CD4-positive, CD25-positive, alpha-beta regulatory T cell (primary cell): Measurements from ENCODE around the gene ARHGAP8. TPM values are rescaled to one million over a fixed set of nuclear protein-coding genes. Genes with fewer than 3 reads are reported as not detected.

ENCODE experiments used
- ATAC-seq, 2 donors: fragments of 150-1000 bp; cut with Tn5 transposase; one replicate each; pipeline ENCODE4 v1.10.0; 2021; ENCODE audit warnings: low read depth in 2 of 2, moderate number of reproducible peaks in 2 of 2, moderate library complexity in 1 of 2
- DNase-seq, 3 donors: peaks; one replicate each; pipeline versions ENCODE4 v3.0.0 to v3.0.0-alpha.2; 2012 to 2022; ENCODE audit warnings: mixed read lengths in 1 of 3
- H3K27ac ChIP-seq: one replicate; pipeline ENCODE4 v1.7.0; 2013; ENCODE audit warnings: mild to moderate bottlenecking, low read length; ENCODE audit not compliant: insufficient read depth, poor library complexity, severe bottlenecking
- H3K27me3 ChIP-seq: one replicate; pipeline ENCODE4 v1.7.0; 2013; ENCODE audit warnings: low read length; ENCODE audit not compliant: control insufficient read depth, insufficient read depth
- H3K36me3 ChIP-seq: one replicate; pipeline ENCODE4 v1.7.0; 2013; ENCODE audit warnings: mild to moderate bottlenecking, low read length, moderate library complexity; ENCODE audit not compliant: control insufficient read depth, insufficient read depth
- H3K4me1 ChIP-seq: 2 replicates; pipeline ENCODE4 v1.7.0; 2013; ENCODE audit warnings: mild to moderate bottlenecking, low read length; ENCODE audit not compliant: insufficient read depth, control insufficient read depth, poor library complexity, severe bottlenecking
- H3K4me3 ChIP-seq: one replicate; pipeline ENCODE4 v1.7.0; 2013; ENCODE audit warnings: low read depth, mild to moderate bottlenecking, low read length, moderate library complexity
- H3K9me3 ChIP-seq, 2 experiments: 1 replicate in 1 of 2; 2 replicates in 1 of 2; pipeline ENCODE4 v1.7.0; 2013; ENCODE audit warnings: low read length in 2 of 2, mild to moderate bottlenecking in 1 of 2, moderate library complexity in 1 of 2; ENCODE audit not compliant: control insufficient read depth in 2 of 2
- H3K27ac Mint-ChIP-seq, 3 donors: one replicate each; pipeline ENCODE4 v1.8.0; 2020 to 2022; ENCODE audit warnings: mild to moderate bottlenecking in 3 of 3, mixed read lengths in 3 of 3, moderate library complexity in 2 of 3
- H3K27me3 Mint-ChIP-seq: one replicate; pipeline ENCODE4 v1.8.0; 2022; ENCODE audit warnings: mild to moderate bottlenecking, mixed read lengths
- H3K36me3 Mint-ChIP-seq: one replicate; pipeline ENCODE4 v1.8.0; 2020; ENCODE audit warnings: mixed read lengths
- H3K4me1 Mint-ChIP-seq, 4 donors: one replicate each; pipeline ENCODE4 v1.8.0; 2020 to 2022; ENCODE audit warnings: mixed read lengths in 4 of 4, mild to moderate bottlenecking in 1 of 4
- H3K4me3 Mint-ChIP-seq, 4 donors: one replicate each; pipeline ENCODE4 v1.8.0; 2020 to 2022; ENCODE audit warnings: mild to moderate bottlenecking in 4 of 4, mixed read lengths in 4 of 4, moderate library complexity in 3 of 4
- H3K9me3 Mint-ChIP-seq, 7 donors: one replicate each; pipeline ENCODE4 v1.8.0; 2020 to 2022; ENCODE audit warnings: mixed read lengths in 7 of 7, mild to moderate bottlenecking in 3 of 7, moderate library complexity in 2 of 7
- polyA plus RNA-seq, 4 donors: library from polyadenylated mRNA; unstranded; fragments of 300-500 nt; fragmentation: Illumina TruSeq; gene quantifications; one replicate each; pipeline ENCODE4 v1.2.3, GENCODE V29; 2021
- total RNA-seq: library from RNA; stranded (reverse); gene quantifications from one replicate; pipeline ENCODE4 v1.2.3, GENCODE V29; 2022

Gene ARHGAP8
- total and polyA plus RNA-seq, 5 donors from 2014 or later = 0.18 to 2.6 (median 0.51) TPM; not detected in 1

GRCh38 chr22:44823396-44823795 lies 71.0 kb downstream of the ARHGAP8 start:
- H3K36me3 Mint-ChIP-seq = no peaks in the 10 kb centered on the region
- H3K36me3 ChIP-seq = no peaks in the 10 kb centered on the region
- H3K4me3 Mint-ChIP-seq = no peak overlapping the region
- ATAC-seq (no peak), DNase-seq (no peak)
- H3K27me3 Mint-ChIP-seq = peaks cover 4% of the 10 kb centered on the region
- H3K9me3 Mint-ChIP-seq = peaks cover 0 to 2% (median 0%) of the 10 kb centered on the region in 7 donors
- no peak overlapping the region for H3K27ac ChIP-seq
- peaks cover 0 to 3% (median 0%) of the 10 kb centered on the region in 4 donors for H3K4me1 Mint-ChIP-seq
- H3K27me3 ChIP-seq = no peaks in the 10 kb centered on the region
- H3K27ac Mint-ChIP-seq = no peak overlapping the region
- H3K4me3 ChIP-seq = no peak overlapping the region
- no peaks in the 10 kb centered on the region for H3K9me3 ChIP-seq
- H3K4me1 ChIP-seq = peaks cover 4% of the 10 kb centered on the region

- Mint-ChIP-seq H3K9me3 (peaks cover 0 to 2% (median 0%) of the 10 kb centered on the region in 7 donors), H3K27ac (no peak overlapping the region), H3K27me3 (peaks cover 4% of the 10 kb centered on the region), H3K4me1 (peaks cover 0 to 3% (median 0%) of the 10 kb centered on the region in 4 donors), H3K36me3 (no peaks in the 10 kb centered on the region), H3K4me3 (no peak overlapping the region)
- no peak for ATAC-seq
- Histone ChIP-seq H3K36me3 (no peaks in the 10 kb centered on the region), H3K27me3 (no peaks in the 10 kb centered on the region), H3K4me3 (no peak overlapping the region), H3K4me1 (peaks cover 4% of the 10 kb centered on the region), H3K27ac (no peak overlapping the region), H3K9me3 (no peaks in the 10 kb centered on the region)
- no peak for DNase-seq
Measured at GRCh38 chr22:44823806-44824205, 71.4 kb downstream of the ARHGAP8 start.

DNA sequence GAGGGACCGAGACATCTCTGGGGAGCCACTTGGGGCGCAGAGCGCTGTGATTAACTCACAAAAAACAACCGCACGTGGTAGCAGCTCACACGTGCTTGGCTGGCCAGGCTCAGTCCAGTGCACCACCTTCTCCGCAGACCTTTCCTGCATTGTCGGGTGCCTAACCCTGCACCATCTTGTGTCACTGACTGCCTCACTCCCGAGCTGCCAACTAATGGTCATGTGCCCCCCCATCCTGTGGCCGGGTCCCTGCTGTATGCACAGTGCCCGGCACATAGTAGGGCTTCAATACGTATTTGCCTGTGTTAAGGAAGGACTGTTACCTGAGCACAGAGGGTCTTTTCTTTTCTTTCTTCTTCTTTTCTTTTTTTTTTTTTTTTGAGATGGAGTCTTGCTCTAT lies 71.9 kb downstream of the ARHGAP8 start:
- H3K27ac ChIP-seq = no peak overlapping the region
- Mint-ChIP-seq H3K9me3 (peaks cover 0 to 2% (median 0%) of the 10 kb centered on the region in 7 donors), H3K4me1 (peaks cover 0 to 3% (median 0%) of the 10 kb centered on the region in 4 donors), H3K27ac (no peak overlapping the region), H3K36me3 (no peaks in the 10 kb centered on the region), H3K27me3 (peaks cover 4% of the 10 kb centered on the region), H3K4me3 (no peak overlapping the region)
- no peaks in the 10 kb centered on the region for H3K36me3 ChIP-seq
- no peak for DNase-seq
- no peak overlapping the region for H3K4me3 ChIP-seq
- no peak for ATAC-seq
- no peaks in the 10 kb centered on the region for H3K9me3 ChIP-seq
- no peaks in the 10 kb centered on the region for H3K27me3 ChIP-seq
- peaks cover 4% of the 10 kb centered on the region for H3K4me1 ChIP-seq

GRCh38 chr22:44825310-44826150 lies 73.2 kb downstream of the ARHGAP8 start:
- Mint-ChIP-seq H3K27me3 (peaks cover 3% of the 10 kb centered on the region), H3K4me3 (no peak overlapping the region), H3K27ac (no peak overlapping the region), H3K9me3 (peaks cover 0 to 2% (median 0%) of the 10 kb centered on the region in 7 donors), H3K36me3 (no peaks in the 10 kb centered on the region), H3K4me1 (peaks cover 0 to 3% (median 0%) of the 10 kb centered on the region in 4 donors)
- peak in 1 of 2 donors; percentile 15 for ATAC-seq
- no peaks in the 10 kb centered on the region for H3K36me3 ChIP-seq
- H3K27ac ChIP-seq = no peak overlapping the region
- H3K27me3 ChIP-seq = no peaks in the 10 kb centered on the region
- no peak for DNase-seq
- no peak overlapping the region for H3K4me3 ChIP-seq
- H3K9me3 ChIP-seq = no peaks in the 10 kb centered on the region
- peaks cover 3% of the 10 kb centered on the region for H3K4me1 ChIP-seq

- Histone ChIP-seq H3K27ac (no peak overlapping the region), H3K4me3 (no peak overlapping the region), H3K9me3 (no peaks in the 10 kb centered on the region), H3K36me3 (no peaks in the 10 kb centered on the region), H3K27me3 (no peaks in the 10 kb centered on the region), H3K4me1 (no peaks in the 10 kb centered on the region)
- DNase-seq = no peak
- Mint-ChIP-seq H3K9me3 (peaks cover 0 to 2% (median 0%) of the 10 kb centered on the region in 7 donors), H3K36me3 (no peaks in the 10 kb centered on the region), H3K4me1 (no peaks in the 10 kb centered on the region), H3K27me3 (peaks cover 7% of the 10 kb centered on the region), H3K4me3 (no peak overlapping the region), H3K27ac (no peak overlapping the region)
- ATAC-seq = no peak
Measured at GRCh38 chr22:44827666-44828190, 75.4 kb downstream of the ARHGAP8 start.

- no peak for ATAC-seq
- H3K27ac Mint-ChIP-seq = no peak overlapping the region
- DNase-seq = peak in 1 of 3 donors; percentile 9
Measured at GRCh38 chr22:44828193-44828592, 75.8 kb downstream of the ARHGAP8 start.

DNA sequence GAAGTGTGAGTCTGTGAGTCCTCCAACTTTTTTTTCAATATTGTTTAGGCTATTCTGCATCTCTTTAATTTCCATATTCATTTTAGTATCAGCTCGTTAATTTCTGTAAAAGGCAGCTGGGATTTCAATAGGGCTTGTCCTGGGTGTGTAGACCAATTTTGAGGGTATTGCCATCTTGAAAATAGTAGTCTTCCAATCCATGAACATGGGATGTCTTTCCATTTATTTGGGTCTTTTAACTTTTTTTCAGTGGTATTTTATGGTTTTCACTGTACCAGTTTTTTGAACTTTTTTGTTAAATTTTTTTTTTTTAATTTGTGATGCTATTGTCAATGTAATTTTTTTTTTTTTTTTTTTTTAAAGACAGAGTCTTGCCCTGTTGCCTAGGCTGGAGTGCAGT lies 79.5 kb downstream of the ARHGAP8 start:
- no peaks in the 10 kb centered on the region for H3K4me1 Mint-ChIP-seq
- no peaks in the 10 kb centered on the region for H3K4me1 ChIP-seq
- H3K4me3 ChIP-seq = no peak overlapping the region
- H3K9me3 ChIP-seq = peaks cover 3 to 8% of the 10 kb centered on the region in 2 experiments
- DNase-seq (no peak), ATAC-seq (no peak)
- no peak overlapping the region for H3K27ac Mint-ChIP-seq
- no peaks in the 10 kb centered on the region for H3K36me3 ChIP-seq
- H3K27me3 Mint-ChIP-seq = peaks cover 7% of the 10 kb centered on the region
- H3K9me3 Mint-ChIP-seq = peaks cover 0 to 8% (median 3%) of the 10 kb centered on the region in 7 donors
- no peak overlapping the region for H3K4me3 Mint-ChIP-seq
- H3K27ac ChIP-seq = no peak overlapping the region
- no peaks in the 10 kb centered on the region for H3K27me3 ChIP-seq
- H3K36me3 Mint-ChIP-seq = no peaks in the 10 kb centered on the region

More at GRCh38 chr22:44828193-44828592, 75.8 kb downstream of the ARHGAP8 start:
- H3K36me3 Mint-ChIP-seq = no peaks in the 10 kb centered on the region
- no peaks in the 10 kb centered on the region for H3K4me1 Mint-ChIP-seq
- H3K9me3 Mint-ChIP-seq = peaks cover 0 to 2% (median 0%) of the 10 kb centered on the region in 7 donors
- Histone ChIP-seq H3K27me3 (no peaks in the 10 kb centered on the region), H3K4me3 (no peak overlapping the region), H3K4me1 (no peaks in the 10 kb centered on the region), H3K27ac (no peak overlapping the region), H3K9me3 (no peaks in the 10 kb centered on the region), H3K36me3 (no peaks in the 10 kb centered on the region)
- H3K27me3 Mint-ChIP-seq = peaks cover 7% of the 10 kb centered on the region
- H3K4me3 Mint-ChIP-seq = no peak overlapping the region
